Liver (tissue), 9 donors: Measurements from ENCODE around the gene THOP1. TPM values are rescaled to one million over a fixed set of nuclear protein-coding genes. Genes with fewer than 3 reads are reported as not detected.

Source experiments
- DNase-seq: peaks from one replicate; pipeline ENCODE4 v3.0.0-alpha.2; 2017; ENCODE audit warnings: low spot score
- H3K27ac ChIP-seq, 2 donors: one replicate each; pipeline ENCODE4 v1.7.0; 2013; ENCODE audit warnings: inconsistent platforms in 2 of 2, low read length in 2 of 2, control low read depth in 1 of 2, low read depth in 1 of 2, mild to moderate bottlenecking in 1 of 2
- H3K27me3 ChIP-seq, 4 donors: one replicate each; pipeline versions ENCODE4 v1.6.1 to v1.7.0; 2013; ENCODE audit warnings: low read length in 3 of 4, inconsistent platforms in 1 of 4, mild to moderate bottlenecking in 1 of 4, moderate library complexity in 1 of 4; ENCODE audit not compliant: control insufficient read depth in 4 of 4, insufficient read depth in 4 of 4
- H3K36me3 ChIP-seq, 4 donors: one replicate each; pipeline versions ENCODE4 v1.6.1 to v1.7.0; 2013; ENCODE audit warnings: low read length in 3 of 4, mild to moderate bottlenecking in 3 of 4, low read depth in 1 of 4, moderate library complexity in 1 of 4; ENCODE audit not compliant: control insufficient read depth in 4 of 4, insufficient read depth in 3 of 4
- H3K4me1 ChIP-seq, 4 donors: one replicate each; pipeline versions ENCODE4 v1.6.1 to v1.7.0; 2013; ENCODE audit warnings: low read length in 3 of 4, mild to moderate bottlenecking in 3 of 4, moderate library complexity in 1 of 4; ENCODE audit not compliant: control insufficient read depth in 4 of 4, insufficient read depth in 4 of 4
- H3K4me3 ChIP-seq, 3 donors: one replicate each; pipeline versions ENCODE4 v1.6.1 to v1.7.0; 2013; ENCODE audit warnings: low read length in 3 of 3, control low read depth in 1 of 3, low read depth in 1 of 3, mild to moderate bottlenecking in 1 of 3
- H3K9ac ChIP-seq, 2 donors: one replicate each; pipeline ENCODE4 v1.7.0; 2013; ENCODE audit warnings: low read length in 2 of 2, mild to moderate bottlenecking in 2 of 2, moderate library complexity in 2 of 2, control low read depth in 1 of 2, low read depth in 1 of 2
- H3K9me3 ChIP-seq, 4 donors: one replicate each; pipeline versions ENCODE4 v1.6.1 to v1.7.0; 2013; ENCODE audit warnings: low read length in 3 of 4; ENCODE audit not compliant: control insufficient read depth in 4 of 4
- ATF3 ChIP-seq: IDR thresholded peaks from 2 replicates; pipeline ENCODE4 v1.6.1; 2016; ENCODE audit warnings: antibody characterized with exemption
- CTCF ChIP-seq: fragments of 150-350 bp; IDR thresholded peaks from 2 replicates; pipeline ENCODE4 v1.5.1; 2017; ENCODE audit warnings: improper control_type of control experiment, low read depth, low read length; ENCODE audit not compliant: missing input control
- EGR1 ChIP-seq, 2 donors: IDR thresholded peaks; 2 replicates each; pipeline ENCODE4 v1.6.1; 2016 to 2018; ENCODE audit warnings: antibody characterized with exemption in 2 of 2, low read depth in 2 of 2
- FOXA1 ChIP-seq: IDR thresholded peaks from 2 replicates; pipeline ENCODE4 v1.6.1; 2016; ENCODE audit warnings: antibody characterized with exemption
- FOXA2 ChIP-seq: IDR thresholded peaks from 2 replicates; pipeline ENCODE4 v1.6.1; 2016; ENCODE audit warnings: antibody characterized with exemption
- GABPA ChIP-seq, 2 donors: IDR thresholded peaks in 1 of 2; conservative IDR thresholded peaks in 1 of 2; 2 replicates each; pipeline ENCODE4 v1.6.1; 2016; ENCODE audit warnings: antibody characterized with exemption in 2 of 2, mild to moderate bottlenecking in 1 of 2, moderate library complexity in 1 of 2
- HNF4A ChIP-seq, 2 donors: conservative IDR thresholded peaks; 2 replicates each; pipeline ENCODE4 v1.6.1; 2016; ENCODE audit warnings: antibody characterized with exemption in 2 of 2, mild to moderate bottlenecking in 2 of 2
- HNF4G ChIP-seq: IDR thresholded peaks from 2 replicates; pipeline ENCODE4 v1.6.1; 2016; ENCODE audit warnings: antibody characterized with exemption
- JUND ChIP-seq, 2 donors: IDR thresholded peaks; 2 replicates each; pipeline ENCODE4 v1.6.1; 2016; ENCODE audit warnings: antibody characterized with exemption in 2 of 2
- MAX ChIP-seq: IDR thresholded peaks from 2 replicates; pipeline ENCODE4 v1.6.1; 2016; ENCODE audit warnings: antibody characterized with exemption
- NR2F2 ChIP-seq: IDR thresholded peaks from 2 replicates; pipeline ENCODE4 v1.6.1; 2016; ENCODE audit warnings: antibody characterized with exemption
- RAD21 ChIP-seq, 2 donors: IDR thresholded peaks; 2 replicates each; pipeline ENCODE4 v1.6.1; 2016; ENCODE audit warnings: antibody characterized with exemption in 2 of 2, mild to moderate bottlenecking in 2 of 2
- REST ChIP-seq: IDR thresholded peaks from 2 replicates; pipeline ENCODE4 v1.6.1; 2016; ENCODE audit warnings: antibody characterized with exemption, mild to moderate bottlenecking
- RXRA ChIP-seq, 2 donors: IDR thresholded peaks; 2 replicates each; pipeline ENCODE4 v1.6.1; 2017 to 2018; ENCODE audit warnings: antibody characterized with exemption in 2 of 2, mild to moderate bottlenecking in 1 of 2
- SP1 ChIP-seq: IDR thresholded peaks from 2 replicates; pipeline ENCODE4 v1.6.1; 2018; ENCODE audit warnings: antibody characterized with exemption, mild to moderate bottlenecking
- TAF1 ChIP-seq: conservative IDR thresholded peaks from 2 replicates; pipeline ENCODE4 v1.6.1; 2016; ENCODE audit warnings: antibody characterized with exemption, mild to moderate bottlenecking
- YY1 ChIP-seq: IDR thresholded peaks from 2 replicates; pipeline ENCODE4 v1.6.1; 2016; ENCODE audit warnings: antibody characterized with exemption, mild to moderate bottlenecking
- ZBTB33 ChIP-seq: IDR thresholded peaks from 2 replicates; pipeline ENCODE4 v1.6.1; 2016; ENCODE audit warnings: antibody characterized with exemption
- WGBS: extraction: QIAGEN DNeasy Blood & Tissue Kit; methylation state at CpG from one replicate; pipeline ENCODE4 v1.1.7; 2013; 5-methylcytosine and 5-hydroxymethylcytosine counted together
- polyA plus RNA-seq, 2 donors: library from polyadenylated mRNA; stranded (reverse) in 1 of 2; unstranded in 1 of 2; fragments of 200-250 nt in 1 of 2; fragments of >200 nt in 1 of 2; fragmentation: Nextera tagmentation in 1 of 2; extraction: Ambion mirVana in 1 of 2; gene quantifications; one replicate each; pipeline versions ENCODE4 v1.2.1 to v1.2.3, GENCODE V29; 2013 to 2015
- total RNA-seq, 2 donors: library from RNA; depleted of rRNA; stranded (reverse); fragments of >200 nt; gene quantifications; one replicate each; pipeline ENCODE4 v1.2.3, GENCODE V29; 2014
- donor health status: healthy.
- donor health status: healthy.
- donor health status: healthy.
- donor health status: healthy.
- donor health status: healthy.

The THOP1 gene
- total and polyA plus RNA-seq, 4 donors = 39.1 to 56.2 (median 44.7) TPM

GRCh38 chr19:2770055-2771013 lies 15.0 kb upstream of the THOP1 start (continued):
- TF ChIP-seq MAX = no peak
- TF ChIP-seq SP1 = no peak
- TF ChIP-seq ATF3 = no peak
- no peak for TF ChIP-seq GABPA (IDR thresholded peaks at IDR 0.05 in 1 of 2, conservative IDR thresholded peaks at IDR 0.05 in 1 of 2)
- no peak for TF ChIP-seq NR2F2

- no peak overlapping the region for H3K9ac ChIP-seq
- TF ChIP-seq NR2F2 = no peak
- no peak for TF ChIP-seq FOXA1
- TF ChIP-seq JUND (IDR thresholded peaks at IDR 0.05) = no peak
- no peak for TF ChIP-seq MAX
- no peak for TF ChIP-seq HNF4A (conservative IDR thresholded peaks at IDR 0.05)
- no peak for TF ChIP-seq HNF4G
- TF ChIP-seq ATF3 = no peak
- TF ChIP-seq GABPA (IDR thresholded peaks at IDR 0.05 in 1 of 2, conservative IDR thresholded peaks at IDR 0.05 in 1 of 2) = no peak
- TF ChIP-seq CTCF = no peak
- no peak for TF ChIP-seq RAD21 (IDR thresholded peaks at IDR 0.05)
- no peak for TF ChIP-seq TAF1
- TF ChIP-seq ZBTB33 = no peak
- no peak for TF ChIP-seq YY1
- TF ChIP-seq REST = no peak
- no peak for TF ChIP-seq FOXA2
- no peak for TF ChIP-seq EGR1 (IDR thresholded peaks at IDR 0.05; ENCODE audit: low read depth in 2 of 2)
- TF ChIP-seq RXRA (IDR thresholded peaks at IDR 0.05) = no peak
- DNase-seq = no peak
- no peaks in the 10 kb centered on the region for H3K9me3 ChIP-seq
- no peaks in the 10 kb centered on the region for H3K27me3 ChIP-seq
- H3K27ac ChIP-seq = no peak overlapping the region
- H3K4me1 ChIP-seq = peaks cover 3 to 24% (median 8%) of the 10 kb centered on the region in 4 donors
- H3K36me3 ChIP-seq = peaks cover 0 to 5% (median 0%) of the 10 kb centered on the region in 4 donors
- WGBS = 91% methylated on average over 29 of the region's 29 CpGs
- no peak overlapping the region for H3K4me3 ChIP-seq
Measured at GRCh38 chr19:2771786-2772674, 13.3 kb upstream of the THOP1 start.
